ENCODE data around the gene GAGE12G. TPM values are rescaled to one million over a fixed set of nuclear protein-coding genes. Genes with fewer than 3 reads are reported as not detected.
"Not testable (repeated sequence)": the region's sequence is repeated elsewhere in the genome, so short reads cannot be mapped to it uniquely, and the experiment has no call there.

The GAGE12G gene
- total and polyA plus RNA-seq, 9 of the 15 experiments (the other 6 are each of a cell fraction or from before 2014, with no cell fraction given) = 0.77 to 467 (median 0.77) TPM; not detected in 6

GRCh38 chrX:49590488-49590887, 20.3 kb downstream of the GAGE12G start:
- POLR2A ChIA-PET; DNase-seq (ENCODE audit: extremely low read depth in 1 of 4, low spot score in 3 of 4); ATAC-seq: not testable (repeated sequence)

GRCh38 chrX:49598720-49599119, 28.5 kb downstream of the GAGE12G start, which contains the start of gene GAGE1:
Gene GAGE1 (plus strand): TSS chrX:49599020. CDS start chrX:49600175, 1,155 bp downstream.
- CTCF ChIA-PET (ENCODE audit: low intra/inter-chr PET ratio); H3K9me1 ChIP-seq (ENCODE audit: control insufficient read depth, insufficient read depth, low read length); H4K20me1 ChIP-seq (replicated peaks; ENCODE audit: control insufficient read depth, insufficient read depth, low read length); H3K79me2 ChIP-seq (ENCODE audit: control insufficient read depth, insufficient read depth, low read length); H3K4me1 ChIP-seq (replicated peaks in 1 of 2; ENCODE audit: control insufficient read depth in 2 of 2, insufficient read depth in 2 of 2, low read length in 2 of 2); H3K9me3 ChIP-seq (replicated peaks; ENCODE audit: control insufficient read depth, insufficient read depth, low read depth, low read length); H3K9ac ChIP-seq (ENCODE audit: insufficient read depth in 1 of 2, low read depth in 2 of 2, low read length in 2 of 2); ATAC-seq; FAIRE-seq; DNase-seq (ENCODE audit: extremely low read depth in 1 of 4, low spot score in 3 of 4); H3K4me2 ChIP-seq (ENCODE audit: insufficient read depth, low read length); H2AFZ ChIP-seq (ENCODE audit: low read depth, low read length); H3K4me3 ChIP-seq; intact Hi-C loops (cut with micrococcal nuclease); in situ Hi-C loops (cut with MboI); H3K27me3 ChIP-seq (ENCODE audit: control insufficient read depth in 2 of 2, insufficient read depth in 2 of 2, low read length in 2 of 2); H3K27ac ChIP-seq (ENCODE audit: extremely low read depth, low read depth, low read length); H3K36me3 ChIP-seq (ENCODE audit: control insufficient read depth, insufficient read depth, low read length); BruUV-seq (replicated peaks); POLR2A ChIA-PET: not testable (repeated sequence)
- WGBS (ENCODE audit: insufficient coverage, low coverage, missing lambda C conversion rate) = no CpG with 5 or more reads among the region's 16 CpGs

More at GRCh38 chrX:49590488-49590887, 20.3 kb downstream of the GAGE12G start:
- intact Hi-C loops (cut with micrococcal nuclease); BruUV-seq (replicated peaks); H2AFZ ChIP-seq (ENCODE audit: low read depth, low read length); H3K9me3 ChIP-seq (replicated peaks; ENCODE audit: control insufficient read depth, insufficient read depth, low read depth, low read length); H4K20me1 ChIP-seq (replicated peaks; ENCODE audit: control insufficient read depth, insufficient read depth, low read length); H3K4me3 ChIP-seq; H3K27me3 ChIP-seq (ENCODE audit: control insufficient read depth in 2 of 2, insufficient read depth in 2 of 2, low read length in 2 of 2); FAIRE-seq; H3K9ac ChIP-seq (ENCODE audit: insufficient read depth in 1 of 2, low read depth in 2 of 2, low read length in 2 of 2); H3K4me2 ChIP-seq (ENCODE audit: insufficient read depth, low read length); H3K27ac ChIP-seq (ENCODE audit: extremely low read depth, low read depth, low read length); H3K9me1 ChIP-seq (ENCODE audit: control insufficient read depth, insufficient read depth, low read length); CTCF ChIA-PET (ENCODE audit: low intra/inter-chr PET ratio); H3K79me2 ChIP-seq (ENCODE audit: control insufficient read depth, insufficient read depth, low read length); in situ Hi-C loops (cut with MboI); H3K36me3 ChIP-seq (ENCODE audit: control insufficient read depth, insufficient read depth, low read length); H3K4me1 ChIP-seq (replicated peaks in 1 of 2; ENCODE audit: control insufficient read depth in 2 of 2, insufficient read depth in 2 of 2, low read length in 2 of 2): not testable (repeated sequence)
- 55% methylated on average over 10 of the region's 17 CpGs for WGBS (ENCODE audit: insufficient coverage, low coverage, missing lambda C conversion rate)

All from K562 (cell line).